ENCODE results near the gene CTDP1.

DNA sequence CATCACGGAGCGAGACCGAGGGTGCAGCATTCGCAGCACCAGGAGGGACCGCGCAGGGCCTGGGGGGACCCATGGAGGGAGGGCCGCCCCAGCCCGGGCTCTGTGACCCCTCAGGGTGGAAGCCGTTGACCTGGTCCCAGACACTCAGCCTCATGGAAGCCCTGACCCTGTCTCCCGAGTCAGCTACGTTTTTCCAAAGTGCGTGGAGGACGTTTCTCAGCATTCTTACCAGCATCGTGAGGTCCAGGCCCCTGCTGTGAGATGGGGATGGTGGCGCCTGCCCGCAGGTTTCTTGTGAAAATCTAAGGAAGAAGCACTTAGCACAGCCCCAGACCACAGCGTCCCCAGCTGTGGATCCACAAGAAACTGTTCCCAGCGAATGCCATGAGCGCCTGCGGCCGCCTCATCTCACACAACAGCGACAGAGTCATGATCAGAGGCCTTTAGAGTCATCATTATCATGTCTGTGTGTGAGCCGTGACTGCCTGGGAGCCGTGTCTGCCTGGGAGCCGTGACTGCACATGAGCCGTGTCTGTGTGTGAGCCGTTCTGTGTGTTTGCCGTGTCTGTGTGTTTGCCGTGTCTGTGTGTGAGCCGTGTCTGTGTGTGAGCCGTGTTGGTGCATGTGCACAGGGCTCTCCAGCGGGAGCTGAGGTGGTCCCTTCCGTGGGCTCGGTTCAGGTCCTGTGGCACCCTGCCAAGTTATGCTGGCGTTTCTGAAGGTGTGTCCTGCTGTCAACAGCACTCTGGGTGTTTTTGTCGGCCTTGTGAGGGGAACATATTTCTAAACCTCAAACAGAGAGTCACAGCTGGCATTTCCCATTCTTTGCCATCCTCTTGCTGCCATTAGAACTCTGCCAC lies 68.9 kb downstream of the CTDP1 start:
- TF ChIP-seq CTCF (conservative IDR thresholded peaks at IDR 0.05; ENCODE audit: low read length) (no peak), EZH2phosphoT487 (IDR thresholded peaks at IDR 0.05; ENCODE audit: borderline replicate concordance, low read depth, low read length) (no peak)
